T follicular helper cell (primary cell): ENCODE data around the gene GRB2.
"Not testable (repeated sequence)": the region's sequence is repeated elsewhere in the genome, so short reads cannot be mapped to it uniquely, and the experiment has no call there.

Source experiments
- DNase-seq: peaks from one replicate; pipeline ENCODE4 v3.0.0-alpha.2; 2020; ENCODE audit warnings: low read depth

GRB2 gene

DNA sequence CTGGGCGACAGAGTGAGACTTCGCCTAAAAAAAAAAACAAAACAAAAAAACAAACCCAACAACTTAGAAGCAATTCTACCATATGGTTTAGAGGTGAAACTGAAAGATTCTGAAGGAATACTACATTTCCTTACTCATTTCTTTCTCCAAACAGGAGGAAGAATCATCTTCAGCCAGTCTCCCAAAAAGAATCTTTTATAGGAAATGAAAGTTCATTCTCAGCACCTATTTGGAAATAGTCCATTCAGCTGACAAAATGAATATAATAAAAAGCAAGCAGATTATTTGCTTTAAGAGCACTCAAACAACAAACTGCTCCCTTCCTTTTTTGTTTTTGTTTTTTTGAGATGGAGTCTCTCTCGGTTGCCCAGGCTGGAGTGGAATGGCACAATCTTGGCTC lies 17.7 kb downstream of the GRB2 start:
- no peak for DNase-seq

DNA sequence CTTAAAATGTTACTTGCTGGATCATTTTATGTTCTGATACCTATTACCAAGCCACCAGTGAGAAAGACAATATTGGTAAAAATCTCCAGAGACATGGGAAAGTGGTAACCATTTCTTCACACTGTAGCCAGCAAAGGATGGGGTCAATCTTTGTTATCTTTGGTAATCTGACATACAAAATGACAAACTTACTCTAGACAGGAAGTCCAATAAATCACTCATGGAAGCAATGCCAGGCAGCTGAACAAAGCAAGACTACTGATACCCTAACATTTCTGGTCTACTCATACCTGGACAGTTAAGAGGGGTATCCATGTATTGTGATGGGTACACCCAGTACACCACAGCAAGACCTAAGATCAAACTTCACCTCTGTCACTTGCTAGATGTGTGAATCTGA lies 19.0 kb downstream of the GRB2 start:
- DNase-seq: no peak

DNA sequence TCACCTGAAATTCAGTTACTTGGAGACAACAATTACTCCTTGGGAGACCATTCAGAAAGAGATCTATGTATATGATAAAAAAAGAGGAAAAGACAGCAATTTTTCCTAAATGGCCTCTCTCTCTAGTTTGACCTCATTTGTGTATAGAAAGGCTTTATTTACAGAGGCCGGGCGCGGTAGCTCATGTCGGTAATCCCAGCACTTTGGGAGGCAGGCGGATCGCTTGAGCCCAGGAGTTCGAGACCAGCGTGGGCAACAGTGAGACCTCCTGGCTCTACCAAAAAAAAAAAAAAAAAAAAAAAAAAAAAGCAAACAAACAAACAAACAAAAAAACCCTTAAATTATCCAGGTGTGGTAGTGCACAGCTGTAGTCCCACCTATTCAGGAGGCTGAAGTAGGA lies 20.7 kb downstream of the GRB2 start:
- DNase-seq: no peak

DNA sequence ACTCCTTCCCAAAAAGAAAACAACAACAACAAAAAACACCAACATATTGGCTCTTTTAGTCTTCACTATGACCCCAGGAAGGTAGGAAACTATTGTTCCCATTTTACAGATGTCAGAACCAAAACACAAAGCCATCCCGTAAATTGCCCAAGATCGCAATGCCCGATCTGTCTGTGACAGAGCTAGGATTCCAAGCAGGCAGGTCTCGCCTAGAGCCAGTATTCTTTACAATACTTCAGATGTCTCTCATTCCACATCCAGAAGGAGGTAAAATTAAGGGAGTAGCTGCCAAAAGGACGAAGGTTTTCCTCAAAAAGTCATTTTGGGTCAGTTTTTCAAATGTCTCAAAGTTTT lies 21.7 kb downstream of the GRB2 start:
- DNase-seq: no peak

DNA sequence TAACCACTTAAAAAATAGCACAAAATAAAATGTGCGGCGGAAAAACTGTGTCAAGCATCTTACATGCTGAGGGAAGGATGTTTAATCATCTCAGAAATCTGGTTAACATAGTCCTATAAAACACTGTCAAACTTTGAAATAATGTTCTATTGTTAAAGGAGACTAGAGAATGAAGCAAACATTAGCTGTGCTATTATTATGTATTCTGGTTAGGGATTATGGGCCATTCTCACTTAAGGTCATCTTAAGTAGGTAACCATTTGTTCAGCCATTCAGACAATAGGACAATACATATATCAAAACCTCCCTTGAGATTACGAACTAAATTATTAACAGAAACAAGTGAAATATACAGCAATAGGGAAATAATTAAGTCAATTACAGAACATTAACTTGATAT lies 24.7 kb downstream of the GRB2 start:
- no peak for DNase-seq

DNA sequence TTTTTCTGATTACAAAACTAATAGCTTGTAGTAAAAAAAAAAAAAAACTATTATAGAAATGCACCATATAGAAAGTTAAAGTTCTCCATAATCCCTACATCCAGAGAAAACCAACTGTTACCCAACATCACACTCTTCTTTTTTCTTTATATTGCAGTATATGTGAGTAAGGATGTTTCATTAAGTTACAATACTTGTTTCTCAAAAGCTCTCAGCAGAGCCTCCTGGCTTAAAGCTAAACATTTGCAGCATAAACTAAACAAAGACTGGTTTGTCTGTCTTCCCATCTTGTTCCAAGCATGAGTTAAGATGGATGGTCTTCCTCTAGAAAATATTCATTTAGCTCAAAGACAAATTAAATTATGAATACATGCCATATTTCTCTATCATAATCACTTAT lies 25.2 kb downstream of the GRB2 start:
- DNase-seq: no peak

DNA sequence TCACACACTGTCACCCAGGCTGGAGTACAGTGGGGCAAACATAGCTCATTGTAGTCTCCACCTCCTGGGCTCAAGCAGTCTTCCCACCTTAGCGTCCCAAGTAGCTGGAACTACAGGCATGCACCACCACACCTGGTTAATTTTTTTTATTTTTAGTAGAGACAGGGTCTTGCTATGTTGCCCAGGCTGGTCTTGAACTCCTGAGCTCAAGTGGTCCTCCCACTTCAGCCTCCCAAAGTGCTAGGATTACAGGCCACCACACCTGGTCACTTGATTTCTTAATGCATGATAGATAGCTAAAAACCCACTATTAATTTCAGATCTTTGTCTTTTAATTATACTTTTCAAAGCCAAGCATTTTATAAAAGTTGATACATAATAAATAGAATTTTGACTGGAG lies 26.1 kb downstream of the GRB2 start:
- not testable (repeated sequence) for DNase-seq

DNA sequence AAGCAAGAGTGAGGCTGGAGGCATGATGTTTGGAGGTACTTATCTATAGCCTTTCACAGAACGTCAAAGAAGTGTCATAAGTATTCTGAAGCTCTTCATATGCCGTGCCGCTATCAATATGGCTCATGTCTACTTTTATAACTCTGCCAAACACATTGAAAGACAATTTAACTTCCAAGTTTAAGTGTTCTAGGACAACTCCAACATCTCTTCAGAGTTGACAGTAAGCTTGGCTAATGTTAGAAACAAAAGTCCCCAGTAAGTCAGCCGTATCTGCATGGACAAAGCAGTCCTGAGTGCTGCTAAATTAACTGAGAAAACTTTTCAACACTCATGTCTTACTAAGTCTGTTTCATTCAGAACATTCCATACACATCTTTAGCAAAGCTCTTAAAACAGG lies 32.2 kb downstream of the GRB2 start:
- DNase-seq: no peak

DNA sequence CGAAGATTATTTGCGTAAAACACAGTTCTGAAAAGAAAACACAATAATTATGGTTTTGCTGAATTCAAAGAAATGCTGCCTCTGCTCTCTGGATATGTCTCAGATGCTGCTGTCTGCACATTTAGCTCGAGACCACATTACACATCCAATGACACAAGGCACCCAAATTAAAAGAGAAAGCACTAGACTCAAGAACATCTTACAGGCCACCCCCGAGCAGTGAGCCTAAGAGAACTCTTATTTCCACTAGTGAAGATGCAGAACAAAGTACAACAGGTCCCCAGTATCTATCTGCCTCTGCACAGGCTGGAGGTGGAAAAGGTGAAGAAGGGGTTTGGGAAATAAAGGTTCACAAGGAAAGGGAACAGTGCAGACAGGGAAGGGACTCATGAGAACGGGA lies 33.5 kb downstream of the GRB2 start:
- DNase-seq: no peak

DNA sequence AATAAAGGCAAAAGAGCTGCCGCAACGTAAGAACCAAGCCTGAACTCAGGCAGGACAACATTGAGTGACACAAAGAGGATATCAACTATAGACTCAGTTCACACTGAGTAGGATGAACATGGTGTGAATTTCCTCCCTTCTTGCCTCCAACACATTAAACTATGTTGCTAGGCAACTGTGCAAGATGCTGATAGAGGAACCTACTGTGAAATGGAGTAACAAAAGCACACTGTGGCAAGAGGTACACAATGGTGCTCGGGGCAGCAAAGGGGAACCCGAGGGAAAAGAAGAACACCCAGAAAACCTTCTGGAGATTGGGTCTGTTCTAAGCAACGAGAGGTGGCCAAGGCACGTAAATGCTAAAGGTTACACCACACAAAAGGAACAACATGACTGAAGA lies 34.1 kb downstream of the GRB2 start:
- DNase-seq: no peak

DNA sequence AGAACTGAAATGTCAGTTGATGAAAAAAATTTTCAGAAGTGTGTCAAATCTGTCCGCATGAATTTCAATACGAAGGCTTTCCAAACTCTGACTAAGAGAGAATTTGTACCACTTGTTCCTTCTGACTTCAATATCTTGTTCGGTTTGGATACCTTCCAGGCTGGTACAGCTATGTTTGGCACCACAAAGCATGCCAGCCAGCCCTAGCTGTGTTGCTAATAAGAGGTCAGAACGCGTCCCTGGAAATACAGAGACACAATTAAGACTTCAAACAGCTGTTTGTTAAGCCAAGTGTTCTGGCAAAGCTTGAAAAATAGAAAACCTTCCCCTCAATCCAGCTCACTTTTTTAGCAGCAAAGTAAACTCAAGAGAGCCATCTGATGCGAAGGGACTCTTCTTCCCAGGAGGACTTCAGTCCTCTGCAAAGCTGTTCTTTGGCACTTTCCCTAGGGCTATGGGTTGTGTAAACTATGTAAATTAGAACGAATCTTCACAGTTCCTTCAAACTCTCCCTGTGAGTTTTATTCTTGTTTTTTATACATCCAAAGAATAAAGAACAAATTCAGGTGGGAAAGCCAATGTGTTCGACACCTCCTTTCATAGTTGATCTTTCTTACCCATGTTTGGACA lies 35.1 kb downstream of the GRB2 start:
- DNase-seq: no peak

DNA sequence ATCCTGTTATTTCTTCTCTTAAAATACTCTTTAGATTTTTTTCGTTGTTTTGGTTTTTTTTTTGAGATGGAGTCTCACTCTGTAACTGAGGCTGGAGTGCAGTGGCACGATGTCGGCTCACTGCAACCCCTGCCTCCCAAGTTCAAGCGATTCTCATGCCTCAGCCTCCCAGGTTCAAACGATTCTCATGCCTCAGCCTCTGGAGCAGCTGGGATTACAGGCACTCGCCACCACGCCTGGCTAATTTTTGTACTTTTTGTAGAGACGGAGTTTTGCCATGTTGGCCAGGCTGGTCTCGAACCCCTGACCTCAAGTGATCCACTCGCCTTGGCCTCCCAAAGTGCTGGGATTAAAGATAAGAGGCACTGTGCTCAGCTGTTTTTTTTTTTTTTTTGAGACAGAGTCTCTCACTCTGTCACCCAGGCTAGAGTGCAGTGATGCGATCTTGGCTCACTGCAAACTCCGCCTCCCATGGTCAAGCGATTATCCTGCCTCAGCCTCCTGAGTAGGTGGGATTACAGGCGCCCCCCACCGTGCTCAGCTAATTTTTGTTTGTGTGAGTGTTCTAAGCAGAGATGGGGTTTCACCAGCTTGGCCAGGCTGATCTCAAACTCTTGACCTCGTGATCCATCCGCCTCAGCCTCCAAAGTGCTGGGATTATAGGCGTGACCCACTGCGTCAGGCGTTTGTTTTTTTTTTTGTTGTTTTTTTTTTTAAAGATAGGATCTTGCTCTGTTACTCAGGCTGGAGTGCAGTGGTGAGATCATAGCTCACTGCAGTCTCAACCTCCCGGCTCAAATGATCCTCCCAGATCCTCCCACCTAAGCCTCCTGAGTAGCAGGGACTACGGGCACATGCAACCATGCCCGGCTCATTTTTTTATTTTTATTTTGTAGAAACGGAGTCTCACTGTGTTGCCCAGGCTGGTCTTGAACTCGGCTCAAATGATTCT lies 37.4 kb downstream of the GRB2 start:
- DNase-seq: not testable (repeated sequence)

DNA sequence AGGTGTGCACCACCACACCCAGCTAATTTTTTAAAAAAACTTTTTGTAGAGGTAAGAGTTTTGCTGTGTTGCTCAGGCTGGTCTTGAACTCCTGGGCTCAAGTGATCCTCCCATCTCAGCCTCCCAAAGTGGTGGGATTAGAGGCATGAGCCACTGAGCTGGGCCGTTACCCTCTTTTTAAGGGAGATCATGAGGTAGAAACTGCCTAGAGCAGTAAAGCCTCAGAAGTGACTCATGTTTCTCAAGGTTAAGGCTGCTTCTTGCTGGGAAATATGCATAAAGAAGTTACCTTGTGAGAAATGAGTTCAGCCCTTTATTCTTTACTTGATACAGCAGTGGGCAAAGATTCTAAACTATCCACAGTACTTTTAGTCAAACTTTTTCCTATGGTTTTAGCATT lies 38.2 kb downstream of the GRB2 start:
- no peak for DNase-seq

DNA sequence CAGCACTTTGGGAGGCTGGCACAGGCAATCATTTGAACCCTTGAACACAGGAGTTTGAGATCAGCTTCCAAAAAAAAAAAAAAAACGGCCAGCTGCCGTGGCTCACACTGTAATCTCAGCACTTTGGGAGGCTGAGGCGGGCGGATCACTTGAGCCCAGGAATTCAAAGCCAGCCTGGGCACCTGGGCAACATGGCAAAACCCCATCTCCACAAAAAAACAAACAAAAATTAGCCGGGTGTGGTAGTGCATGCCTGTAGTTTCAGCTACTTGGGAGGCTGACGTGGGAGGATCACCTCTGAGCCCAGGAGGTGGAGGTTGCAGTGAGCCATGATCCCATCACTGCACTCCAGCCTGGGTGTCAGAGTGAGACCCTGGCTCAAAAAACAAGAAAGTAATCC lies 39.0 kb downstream of the GRB2 start:
- DNase-seq: no peak

DNA sequence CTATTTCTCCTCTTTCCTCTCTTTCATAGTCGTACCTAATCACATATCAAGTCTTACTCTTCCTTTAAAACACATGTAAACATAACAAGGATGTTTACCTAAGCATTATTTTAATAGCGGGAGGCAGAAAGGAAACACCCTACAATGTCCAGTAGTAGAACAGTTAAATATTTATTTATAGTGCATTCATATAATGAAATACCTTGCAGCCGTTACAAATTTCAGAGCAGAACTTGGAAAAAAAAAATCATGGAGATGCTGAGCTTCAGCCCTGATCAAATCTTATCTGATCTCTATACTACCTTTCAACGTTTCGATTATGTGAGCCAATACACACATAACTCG lies 39.6 kb downstream of the GRB2 start:
- DNase-seq: no peak

DNA sequence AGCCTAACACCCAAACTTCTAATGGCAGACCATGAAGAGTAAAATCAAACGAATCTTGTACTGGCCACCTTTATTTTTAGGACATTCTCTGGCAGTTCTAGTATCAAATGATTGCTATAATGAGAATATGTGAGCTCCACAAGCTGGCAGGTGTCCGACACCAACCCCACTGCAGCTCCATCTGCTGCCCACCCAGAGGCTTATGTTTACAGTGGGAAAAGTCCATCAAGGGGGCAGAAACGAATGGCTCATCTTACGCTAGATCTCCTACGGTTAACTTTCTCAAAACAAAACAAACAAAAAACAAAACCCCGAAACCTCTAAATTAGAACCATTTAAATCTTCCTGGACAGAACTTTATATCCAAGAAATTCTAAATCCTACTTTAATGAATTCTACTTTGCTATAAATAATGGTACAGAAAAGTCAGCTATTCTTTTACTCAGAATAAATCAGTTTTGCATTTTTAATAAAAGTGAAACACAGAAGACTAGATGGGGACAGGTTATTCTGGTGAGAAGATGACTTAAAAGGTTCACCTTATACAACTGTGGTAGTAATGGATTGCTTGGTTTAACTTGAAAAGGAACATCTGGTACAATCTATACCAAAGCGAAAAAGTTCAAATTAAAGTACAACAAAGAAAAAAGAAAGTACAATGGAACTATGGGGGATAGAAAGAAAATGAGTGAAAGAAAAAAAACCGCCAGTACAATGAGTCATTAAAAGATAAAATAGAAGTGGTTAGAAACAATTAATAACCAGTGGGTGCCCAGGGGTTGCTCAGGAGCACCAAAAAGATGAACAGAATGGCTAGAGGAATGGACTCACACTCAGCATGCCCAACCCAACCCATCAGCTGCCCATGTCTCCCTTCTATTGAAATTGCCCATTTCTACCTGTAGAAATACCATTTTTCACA lies 40.2 kb downstream of the GRB2 start:
- DNase-seq: no peak

DNA sequence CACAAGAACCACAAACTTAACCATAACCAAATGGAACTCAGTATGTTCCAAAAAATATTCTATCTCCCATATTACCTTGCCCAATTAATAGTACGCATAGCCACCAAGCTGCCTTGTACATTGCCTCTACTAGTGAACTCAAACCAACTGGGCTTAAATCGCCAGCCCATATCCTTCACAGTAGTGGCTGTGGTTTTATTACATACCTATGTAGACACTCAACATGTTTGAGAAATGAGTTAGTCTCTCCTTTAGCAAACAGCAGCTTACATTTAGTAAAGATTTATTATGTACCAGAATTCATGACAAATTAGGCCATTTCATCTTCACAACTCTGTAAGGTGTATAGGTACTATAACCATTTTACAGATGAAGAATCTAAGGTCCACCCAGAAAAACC lies 41.4 kb downstream of the GRB2 start:
- DNase-seq: no peak

DNA sequence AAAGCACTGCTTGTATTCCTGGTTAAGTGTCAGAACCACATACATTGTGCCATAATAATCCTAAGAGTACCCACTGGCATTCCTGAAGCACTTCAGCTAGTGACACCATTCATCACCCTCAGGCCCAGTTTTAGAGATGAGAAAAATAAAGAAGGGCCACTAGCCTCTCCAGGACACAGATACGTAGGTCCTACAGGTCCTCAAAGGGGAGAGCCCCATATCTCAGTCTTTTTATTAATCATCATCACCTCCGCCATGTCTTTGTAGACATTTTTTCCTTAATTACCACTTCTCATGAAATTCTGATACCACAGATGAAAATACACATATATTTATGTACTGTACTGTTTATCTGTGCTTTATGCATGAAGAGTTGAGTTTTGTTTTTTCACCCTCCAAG lies 43.5 kb downstream of the GRB2 start:
- DNase-seq: no peak

DNA sequence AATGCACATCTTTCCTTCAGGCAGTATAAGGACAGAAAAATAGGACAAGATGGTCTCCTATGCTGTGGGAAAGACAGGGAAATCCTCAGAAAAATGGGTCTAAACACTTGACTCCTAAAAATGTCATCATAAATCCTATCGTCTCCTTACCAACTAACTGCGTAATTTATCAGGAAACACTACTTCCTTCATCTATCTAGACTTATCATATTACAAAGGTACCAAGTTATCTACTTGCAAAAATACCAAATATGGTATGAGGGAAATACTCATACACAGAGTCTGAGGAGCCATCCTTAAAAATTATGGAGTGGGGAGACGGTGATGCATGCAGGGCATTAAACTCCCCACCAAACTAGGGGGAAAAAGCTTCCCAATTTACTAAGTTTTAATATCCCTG lies 44.1 kb downstream of the GRB2 start:
- no peak for DNase-seq

DNA sequence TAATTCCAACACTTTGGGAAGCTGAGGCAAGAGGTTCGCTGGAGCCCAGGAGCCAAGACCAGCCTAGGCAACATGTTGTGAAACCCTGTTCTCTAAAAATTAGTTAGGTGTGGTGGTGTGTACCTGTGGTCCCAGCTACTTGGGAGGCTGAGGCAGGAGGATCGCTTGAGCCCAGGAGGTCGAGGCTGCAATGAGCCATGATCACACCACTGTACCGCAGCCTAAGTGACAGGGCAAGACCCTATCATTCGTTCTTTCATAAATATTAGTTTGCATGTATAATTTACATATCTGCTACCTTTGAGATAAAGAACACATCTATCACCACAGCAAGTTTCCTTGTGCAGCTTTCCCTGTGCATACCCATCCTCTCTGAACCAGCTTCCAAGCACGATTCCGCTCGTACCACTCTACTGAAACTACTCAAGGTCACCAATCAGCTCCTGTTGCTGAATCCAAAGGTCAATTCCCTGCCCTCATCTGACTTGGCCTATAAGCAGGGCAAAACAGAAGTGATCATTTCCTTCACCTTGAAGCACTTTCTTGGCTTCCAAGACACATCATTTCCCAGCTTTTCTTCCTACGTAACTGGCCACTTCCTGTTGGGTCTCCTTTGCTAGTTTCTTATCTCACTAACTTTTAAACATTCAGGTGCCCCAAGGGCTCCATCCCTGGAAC lies 49.1 kb downstream of the GRB2 start:
- DNase-seq: no peak

DNA sequence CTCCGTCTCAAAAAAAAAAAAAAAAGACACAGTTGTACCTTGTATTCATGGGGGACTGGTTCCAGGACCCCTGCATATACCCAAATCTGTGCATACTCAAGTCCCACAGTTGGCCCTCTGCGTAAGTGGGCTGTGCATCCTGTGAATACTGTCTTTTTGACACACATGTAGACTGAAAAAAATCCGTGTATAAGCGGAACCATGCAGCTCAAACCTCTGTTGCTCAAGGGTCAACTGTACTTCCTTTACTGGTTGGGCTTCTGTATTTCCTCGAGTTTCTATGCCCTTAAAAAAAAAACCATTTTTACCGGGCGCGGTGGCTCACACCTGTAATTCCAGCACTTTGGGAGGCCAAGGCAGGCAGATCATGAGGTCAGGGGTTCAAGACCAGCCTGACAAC lies 52.3 kb downstream of the GRB2 start:
- DNase-seq: no peak

DNA sequence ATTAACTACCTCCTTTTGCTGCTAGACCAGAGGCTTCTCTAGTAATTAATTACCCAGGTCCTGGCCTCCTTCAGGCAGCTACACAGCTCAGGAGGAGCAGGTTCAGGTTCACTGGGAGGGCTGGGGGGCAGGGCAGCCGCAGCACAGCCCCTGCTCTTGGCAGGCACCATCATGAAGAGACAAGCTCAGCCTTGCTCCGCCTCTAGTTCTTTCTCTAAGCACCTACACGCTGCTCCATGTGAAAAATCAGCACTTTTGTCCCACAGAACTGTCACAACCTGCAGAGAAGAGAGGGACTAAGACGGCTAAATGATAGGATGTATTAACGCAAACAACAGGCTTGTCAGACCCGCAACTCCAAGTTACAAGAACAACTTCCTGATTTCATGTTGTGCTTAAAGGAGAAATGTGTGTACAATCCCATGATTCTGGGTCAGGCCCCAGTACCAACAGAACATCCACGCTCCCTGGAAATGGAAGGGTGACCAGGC lies 53.4 kb downstream of the GRB2 start:
- no peak for DNase-seq
